Ovary (tissue), 9 donors: ENCODE measurements around the gene ATF3. TPM values are rescaled to one million over a fixed set of nuclear protein-coding genes. Genes with fewer than 3 reads are reported as not detected.

ENCODE experiments used
- DNase-seq, 5 donors: peaks; one replicate each; pipeline ENCODE4 v3.0.0-alpha.2; 2019 to 2020
- H3K27ac ChIP-seq, 2 donors: fragments of 200-600 bp; one replicate each; pipeline versions ENCODE4 v1.5.1 to v1.8.0; 2019 to 2022
- H3K27me3 ChIP-seq: fragments of 200-600 bp; one replicate; pipeline ENCODE4 v1.8.0; 2022
- H3K36me3 ChIP-seq: fragments of 200-600 bp; sonication (generic); one replicate; pipeline ENCODE4 v1.5.1; 2019
- H3K4me1 ChIP-seq: one replicate; pipeline ENCODE4 v1.8.1; 2013; ENCODE audit warnings: mild to moderate bottlenecking, moderate library complexity; ENCODE audit not compliant: insufficient read depth
- H3K4me3 ChIP-seq: fragments of 200-600 bp; sonication (generic); one replicate; pipeline ENCODE4 v1.5.1; 2017
- H3K9me3 ChIP-seq, 2 donors: fragments of 200-600 bp in 1 of 2; sonication (generic) in 1 of 2; one replicate each; pipeline versions ENCODE4 v1.5.1 to v1.8.1; 2013 to 2019; ENCODE audit warnings: mild to moderate bottlenecking in 1 of 2, moderate library complexity in 1 of 2
- CTCF ChIP-seq, 3 donors: fragments of 450-650 bp in 2 of 3; fragments of 200-600 bp in 1 of 3; IDR thresholded peaks; one replicate each; pipeline versions ENCODE4 v1.5.1 to v1.8.0; 2016 to 2022; ENCODE audit warnings: antibody characterized with exemption in 3 of 3, mild to moderate bottlenecking in 1 of 3
- EP300 ChIP-seq: sonication (generic); formaldehyde crosslinking; IDR thresholded peaks from one replicate; pipeline ENCODE4 v1.6.1; 2017; ENCODE audit warnings: antibody characterized with exemption
- POLR2A ChIP-seq: fragments of 450-650 bp; IDR thresholded peaks from one replicate; pipeline ENCODE4 v1.6.1; 2017; ENCODE audit warnings: antibody characterized with exemption, mild to moderate bottlenecking, moderate library complexity
- WGBS, 3 donors: extraction: QIAGEN DNeasy Blood & Tissue Kit in 1 of 3; methylation state at CpG; one replicate each; pipeline versions ENCODE4 v1.1.5 to v1.1.7; 2013 to 2017; 5-methylcytosine and 5-hydroxymethylcytosine counted together
- intact Hi-C, 4 donors: fragments of 100-400 bp; cut with DNase I; formaldehyde crosslinking; loops; one replicate each; pipeline versions ENCODE4 v1.11.0 to v1.15.1; 2022 to 2023
- polyA plus RNA-seq, 2 donors: library from polyadenylated mRNA; stranded (reverse); fragments of 200-250 nt in 1 of 2; fragments of 350-450 nt in 1 of 2; fragmentation: Illumina TruSeq in 1 of 2; extraction: RNeasy Lipid Tissue Mini Kit (QIAGEN cat#74804) in 1 of 2; gene quantifications; one replicate each; pipeline ENCODE4 v1.2.3, GENCODE V29; 2013 to 2014
- total RNA-seq, 7 donors: library from RNA; depleted of rRNA in 2 of 7; stranded (reverse); fragments of >200 nt in 2 of 7; fragmentation: NEBNext Ultra II Directional in 3 of 7; extraction: Animal tissue kit (Norgen Biotek cat#: 25700) in 3 of 7; gene quantifications; one replicate each; pipeline versions ENCODE4 v1.1.0 to v1.2.4, GENCODE V29; 2016 to 2023
- donor health status: DM: no; HTN: no; CAD: no; lungs with moderate emphysema.
- donor health status: DM: no; HTN: no; CAD: no.
- donor health status: Bipolar disorder and iron deficiency.
- donor health status: DM: yes; HTN: yes; CAD: no.
- donor health status: DM: no; HTN: no; CAD: no.
- donor health status: DM: yes; HTN: yes; CAD: no.

The ATF3 gene
- total and polyA plus RNA-seq, 9 donors, result 2.9 to 132 (median 19.4) TPM

- Histone ChIP-seq H3K36me3 (no peaks in the 10 kb centered on the region), H3K27me3 (no peaks in the 10 kb centered on the region), H3K4me3 (no peak overlapping the region), H3K4me1 (no peaks in the 10 kb centered on the region), H3K27ac (no peak overlapping the region), H3K9me3 (no peaks in the 10 kb centered on the region)
- intact Hi-C loops, result no loop called here
- no peak for DNase-seq
- WGBS, 3 donors, result 72 to 82% (median 75%) methylated on average over 7 of the region's 7 CpGs
- TF ChIP-seq CTCF (IDR thresholded peaks at IDR 0.05) (no peak), EP300 (no peak), POLR2A (no peak)
Observed at GRCh38 chr1:212583643-212584042, 24.9 kb upstream of the ATF3 start.

- no peaks in the 10 kb centered on the region for H3K27me3 ChIP-seq
- H3K27ac ChIP-seq, result no peak overlapping the region
- no peak overlapping the region for H3K4me3 ChIP-seq
- 78 to 81% (median 81%) methylated on average over 5 of the region's 5 CpGs for WGBS, 3 donors
- H3K4me1 ChIP-seq, result no peaks in the 10 kb centered on the region
- intact Hi-C loops, result no loop called here
- TF ChIP-seq EP300, result no peak
- no peak for TF ChIP-seq CTCF (IDR thresholded peaks at IDR 0.05)
- no peak for TF ChIP-seq POLR2A
- H3K36me3 ChIP-seq, result no peaks in the 10 kb centered on the region
- no peak for DNase-seq
- H3K9me3 ChIP-seq, result no peaks in the 10 kb centered on the region
Observed at GRCh38 chr1:212584092-212584886, 24.3 kb upstream of the ATF3 start.

- no peak for TF ChIP-seq POLR2A
- TF ChIP-seq EP300, result no peak
- TF ChIP-seq CTCF (IDR thresholded peaks at IDR 0.05), result no peak
- Histone ChIP-seq H3K9me3 (no peaks in the 10 kb centered on the region), H3K27me3 (no peaks in the 10 kb centered on the region), H3K27ac (no peak overlapping the region), H3K4me1 (no peaks in the 10 kb centered on the region), H3K4me3 (no peak overlapping the region), H3K36me3 (no peaks in the 10 kb centered on the region)
- no peak for DNase-seq
- WGBS, 3 donors, result 89 to 92% (median 92%) methylated on average over 6 of the region's 6 CpGs
- intact Hi-C loops, result no loop called here
Observed at GRCh38 chr1:212585210-212585609, 23.4 kb upstream of the ATF3 start.

GRCh38 chr1:212586206-212587015 is 22.1 kb upstream of the ATF3 start:
- 80 to 86% (median 83%) methylated on average over 7 of the region's 7 CpGs for WGBS, 3 donors
- Histone ChIP-seq H3K4me1 (no peaks in the 10 kb centered on the region), H3K4me3 (no peak overlapping the region), H3K27ac (no peak overlapping the region), H3K9me3 (no peaks in the 10 kb centered on the region), H3K27me3 (no peaks in the 10 kb centered on the region), H3K36me3 (no peaks in the 10 kb centered on the region)
- DNase-seq, result no peak
- intact Hi-C loops, result no loop called here
- TF ChIP-seq POLR2A (no peak), CTCF (IDR thresholded peaks at IDR 0.05) (no peak), EP300 (no peak)
